Neuronal stem cell (in vitro differentiated cells): ENCODE measurements around the gene NAT16.

ENCODE experiments used
- DNase-seq: peaks from one replicate; pipeline ENCODE4 v3.0.0-alpha.2; 2013; ENCODE audit warnings: low spot score
- H2AFZ ChIP-seq: one replicate; pipeline ENCODE4 v1.6.1; 2013; ENCODE audit warnings: mild to moderate bottlenecking, low read length, inconsistent platforms
- H2AK5ac ChIP-seq: 2 replicates; pipeline ENCODE4 v1.6.1; 2013; ENCODE audit warnings: low read depth, mild to moderate bottlenecking, inconsistent platforms, low read length, moderate library complexity, mixed read lengths
- H2BK120ac ChIP-seq: 2 replicates; pipeline ENCODE4 v1.6.1; 2013; ENCODE audit warnings: low read depth, mild to moderate bottlenecking, inconsistent platforms, low read length, moderate library complexity, mixed read lengths
- H2BK12ac ChIP-seq: one replicate; pipeline ENCODE4 v1.6.1; 2013; ENCODE audit warnings: low read length, inconsistent platforms
- H2BK15ac ChIP-seq: 2 replicates; pipeline ENCODE4 v1.6.1; 2013; ENCODE audit warnings: mild to moderate bottlenecking, low read length, inconsistent platforms, mixed read lengths
- H2BK5ac ChIP-seq: one replicate; pipeline ENCODE4 v1.6.1; 2013; ENCODE audit warnings: inconsistent platforms, mild to moderate bottlenecking, low read length, moderate library complexity
- H3K14ac ChIP-seq: one replicate; pipeline ENCODE4 v1.6.1; 2013; ENCODE audit warnings: low read length, inconsistent platforms
- H3K18ac ChIP-seq: 2 replicates; pipeline ENCODE4 v1.6.1; 2013; ENCODE audit warnings: low read length, inconsistent platforms
- H3K23ac ChIP-seq: 2 replicates; pipeline ENCODE4 v1.6.1; 2013; ENCODE audit warnings: low read depth, mild to moderate bottlenecking, mixed read lengths, low read length, inconsistent platforms; ENCODE audit not compliant: poor library complexity
- H3K27ac ChIP-seq: replicated peaks from 3 replicates; pipeline ENCODE4 v1.5.1; 2013; ENCODE audit warnings: low read length, inconsistent platforms
- H3K27me3 ChIP-seq, 3 experiments: 2 replicates each; pipeline ENCODE4 v1.6.1; 2013; ENCODE audit warnings: low read length in 3 of 3, mild to moderate bottlenecking in 2 of 3, inconsistent platforms in 1 of 3, low read depth in 1 of 3, mixed read lengths in 1 of 3, moderate library complexity in 1 of 3; ENCODE audit not compliant: control insufficient read depth in 3 of 3, insufficient read depth in 3 of 3
- H3K36me3 ChIP-seq, 2 donors: replicated peaks in 1 of 2; 2 replicates each; pipeline ENCODE4 v1.6.1; 2013; ENCODE audit warnings: low read length in 2 of 2; ENCODE audit not compliant: control insufficient read depth in 2 of 2, insufficient read depth in 2 of 2
- H3K4ac ChIP-seq: 2 replicates; pipeline ENCODE4 v1.6.1; 2013; ENCODE audit warnings: inconsistent platforms, mild to moderate bottlenecking, low read length, moderate library complexity
- H3K4me1 ChIP-seq, 2 donors: 1 replicate in 1 of 2; 2 replicates in 1 of 2; pipeline ENCODE4 v1.6.1; 2013; ENCODE audit warnings: low read length in 2 of 2, low read depth in 1 of 2; ENCODE audit not compliant: control insufficient read depth in 2 of 2, insufficient read depth in 1 of 2
- H3K4me2 ChIP-seq: one replicate; pipeline ENCODE4 v1.6.1; 2013; ENCODE audit warnings: mild to moderate bottlenecking, low read length, inconsistent platforms; ENCODE audit not compliant: insufficient read depth, poor library complexity, severe bottlenecking
- H3K4me3 ChIP-seq, 2 donors: 2 replicates each; pipeline ENCODE4 v1.5.1; 2013; ENCODE audit warnings: low read length in 2 of 2, mild to moderate bottlenecking in 2 of 2, inconsistent platforms in 1 of 2, moderate library complexity in 1 of 2
- H3K79me1 ChIP-seq: one replicate; pipeline ENCODE4 v1.6.1; 2013; ENCODE audit warnings: low read depth, mild to moderate bottlenecking, inconsistent platforms, low read length, moderate library complexity
- H3K9ac ChIP-seq: one replicate; pipeline ENCODE4 v1.6.1; 2013; ENCODE audit warnings: mild to moderate bottlenecking, low read depth, low read length, inconsistent platforms; ENCODE audit not compliant: poor library complexity
- H3K9me3 ChIP-seq, 2 donors: replicated peaks in 1 of 2; 2 replicates each; pipeline versions ENCODE3 to v1.6.1; 2013; ENCODE audit warnings: low read length in 2 of 2, mild to moderate bottlenecking in 2 of 2, inconsistent platforms in 1 of 2, low read depth in 1 of 2, mixed read lengths in 1 of 2, moderate library complexity in 1 of 2; ENCODE audit not compliant: control insufficient read depth in 2 of 2, insufficient read depth in 1 of 2
- H4K8ac ChIP-seq: one replicate; pipeline ENCODE4 v1.6.1; 2013; ENCODE audit warnings: low read depth, mild to moderate bottlenecking, inconsistent platforms, low read length, moderate library complexity
- H4K91ac ChIP-seq: one replicate; pipeline ENCODE4 v1.6.1; 2013; ENCODE audit warnings: low read length, low read depth, mild to moderate bottlenecking, inconsistent platforms; ENCODE audit not compliant: poor library complexity
- WGBS, 2 donors: extraction: QIAGEN DNeasy Blood & Tissue Kit; methylation state at CpG; one replicate each; pipeline ENCODE4 v1.1.7; 2013; ENCODE audit warnings: missing lambda C conversion rate in 2 of 2, mixed read lengths in 1 of 2; ENCODE audit not compliant: insufficient read length in 2 of 2, insufficient replicate concordance in 1 of 2; ENCODE audit errors: extremely low coverage in 2 of 2; 5-methylcytosine and 5-hydroxymethylcytosine counted together

NAT16 gene

DNA sequence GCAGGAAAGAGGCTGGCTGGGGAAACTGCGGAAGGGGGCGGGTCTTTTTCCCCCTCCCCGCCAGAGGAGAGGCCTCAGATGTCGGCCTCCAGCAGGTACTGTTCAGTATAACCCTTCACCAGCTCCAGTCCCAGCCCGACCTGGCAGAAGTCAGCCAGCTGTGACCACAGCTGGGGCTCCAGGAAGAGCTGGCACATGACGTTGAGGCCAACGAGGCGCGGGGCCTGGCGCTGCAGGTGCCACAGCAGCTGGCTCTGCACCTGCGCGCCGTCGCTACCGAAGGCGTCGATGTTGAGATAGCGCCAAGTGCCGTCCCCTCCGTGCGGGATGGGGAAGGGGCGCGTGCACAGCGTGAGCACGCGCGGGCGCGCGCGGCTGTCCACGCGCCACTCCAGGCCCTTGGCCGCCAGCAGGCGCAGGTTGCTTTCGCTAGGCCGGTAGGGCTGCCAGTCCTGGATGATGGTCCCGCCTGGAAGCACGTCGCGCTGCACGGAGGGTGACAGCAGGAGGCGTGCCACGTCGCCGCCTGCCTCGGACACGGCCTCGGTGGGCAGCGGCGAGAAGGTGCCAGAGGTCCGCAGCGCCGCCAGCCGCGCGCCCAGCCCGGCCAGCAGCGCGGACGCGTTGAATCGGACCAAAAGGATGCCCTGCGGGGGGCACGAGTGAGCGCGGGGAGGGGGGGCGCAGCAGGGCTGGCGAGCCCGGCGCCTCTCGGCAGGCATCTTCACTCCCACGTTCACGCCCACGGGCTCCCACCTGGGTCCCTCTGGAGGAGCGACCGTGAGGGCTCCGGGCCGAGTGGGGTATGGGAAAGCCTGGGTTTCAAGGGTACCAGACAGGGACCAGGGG lies 7.9 kb downstream of the NAT16 start:
- Histone ChIP-seq H3K4me3 (peak overlapping the region in 1 of 2 donors; percentile 50), H4K91ac (no peak overlapping the region), H3K4ac (peak overlapping the region; percentile 71), H3K4me2 (peak overlapping the region; percentile 60), H2AK5ac (peak overlapping the region; percentile 76), H3K9ac (peak overlapping the region; percentile 80), H2AFZ (peak overlapping the region; percentile 26), H3K9me3 (peaks cover 0 to 3% of the 10 kb centered on the region in 2 donors), H3K4me1 (peaks cover 48 to 57% of the 10 kb centered on the region in 2 donors), H2BK5ac (peak overlapping the region; percentile 70), H3K27me3 (peaks cover 60 to 95% (median 84%) of the 10 kb centered on the region in 3 experiments), H2BK120ac (peak overlapping the region; percentile 83), H2BK15ac (peak overlapping the region; percentile 82), H3K18ac (peak overlapping the region; percentile 95), H3K79me1 (no peaks in the 10 kb centered on the region), H4K8ac (no peak overlapping the region), H3K27ac (no peak overlapping the region), H3K23ac (peak overlapping the region; percentile 96), H3K14ac (peak overlapping the region; percentile 63), H3K36me3 (no peaks in the 10 kb centered on the region), H2BK12ac (peak overlapping the region; percentile 75)
- WGBS, 2 donors = no CpG with 5 or more reads among the region's 79 CpGs
- DNase-seq = no peak

DNA sequence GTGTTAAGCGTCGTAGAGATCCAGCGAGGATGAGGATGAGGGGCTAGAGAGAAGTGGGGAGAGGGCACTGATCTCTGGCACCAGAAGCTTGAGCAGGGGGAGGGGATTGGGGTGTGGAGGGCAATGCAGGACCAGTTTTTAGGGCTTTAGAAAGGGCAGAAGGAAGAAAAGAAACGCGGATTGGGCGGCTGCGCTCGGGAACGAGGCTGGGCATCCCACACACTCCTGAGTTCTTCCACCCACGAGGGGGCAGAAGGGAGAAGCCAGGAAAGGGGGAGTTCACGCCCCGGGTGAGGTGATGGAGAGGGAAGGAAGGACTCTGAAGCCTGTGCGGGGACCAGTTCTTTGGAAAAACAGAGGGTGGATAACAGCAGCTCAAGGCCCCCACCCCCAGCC lies 8.7 kb downstream of the NAT16 start:
- WGBS, 2 donors = no CpG with 5 or more reads among the region's 13 CpGs
- H3K4me1 ChIP-seq = peaks cover 52 to 62% of the 10 kb centered on the region in 2 donors

DNA sequence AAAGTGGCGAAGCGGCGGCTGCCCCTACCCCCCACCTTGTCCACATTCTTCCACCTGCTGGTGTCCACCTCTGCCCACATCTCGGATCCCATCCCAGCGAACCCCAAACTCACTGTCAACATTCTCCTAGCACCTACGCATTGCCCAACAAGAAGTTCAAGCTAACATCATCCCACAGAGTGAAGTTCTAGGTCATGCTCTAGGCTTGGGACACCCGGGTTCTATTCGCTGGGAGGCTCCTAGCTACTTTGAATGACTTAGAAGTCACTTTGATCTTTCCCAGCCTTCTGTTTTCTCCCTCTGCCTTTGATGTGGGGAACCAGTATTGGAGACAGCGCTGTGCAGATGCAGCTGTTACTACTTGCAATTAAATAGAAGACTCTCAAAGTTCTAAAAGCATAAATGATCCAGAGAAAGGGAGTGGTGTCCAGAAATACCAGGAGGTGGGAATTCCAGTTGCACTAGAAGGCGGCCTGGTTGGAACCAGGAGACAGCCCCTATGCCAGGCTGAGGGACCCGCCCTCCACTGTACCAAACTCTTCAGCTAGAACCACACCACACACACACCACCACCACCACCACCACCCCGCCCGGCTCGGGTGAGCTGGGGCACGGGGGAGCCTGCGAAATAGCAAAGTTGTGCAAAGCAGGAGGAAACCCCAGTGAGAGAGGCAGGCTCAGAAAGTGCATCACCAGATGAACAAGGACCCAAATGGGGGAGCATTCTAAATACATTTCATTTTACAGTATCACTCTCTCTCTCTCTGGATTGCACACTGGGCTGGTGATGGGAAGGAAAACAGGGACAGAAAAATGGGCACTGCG lies 9.3 kb downstream of the NAT16 start:
- no peak for DNase-seq
- no CpG with 5 or more reads among the region's 17 CpGs for WGBS, 2 donors
- H2BK15ac ChIP-seq = no peak overlapping the region
- peak overlapping the region; percentile 9 for H3K23ac ChIP-seq
- H3K4me1 ChIP-seq = peaks cover 53 to 66% of the 10 kb centered on the region in 2 donors
- peaks cover 63 to 97% (median 74%) of the 10 kb centered on the region in 3 experiments for H3K27me3 ChIP-seq
- no peak overlapping the region for H2BK5ac ChIP-seq
- H3K9me3 ChIP-seq = peaks cover 0 to 3% of the 10 kb centered on the region in 2 donors
- no peak overlapping the region for H2AK5ac ChIP-seq
- peak overlapping the region; percentile 2 for H3K18ac ChIP-seq
- H2AFZ ChIP-seq = no peak overlapping the region
- no peak overlapping the region for H2BK120ac ChIP-seq
- no peak overlapping the region for H3K4me3 ChIP-seq
- H4K8ac ChIP-seq = no peak overlapping the region
- H3K4ac ChIP-seq = no peak overlapping the region
- no peak overlapping the region for H3K4me2 ChIP-seq
- H3K79me1 ChIP-seq = no peaks in the 10 kb centered on the region
- H4K91ac ChIP-seq = no peak overlapping the region
- H3K36me3 ChIP-seq = no peaks in the 10 kb centered on the region
- H2BK12ac ChIP-seq = no peak overlapping the region
- H3K27ac ChIP-seq = no peak overlapping the region
- H3K9ac ChIP-seq = no peak overlapping the region
- H3K14ac ChIP-seq = no peak overlapping the region

More for the DNA sequence above, 8.7 kb downstream of the NAT16 start:
- no peak overlapping the region for H2BK15ac ChIP-seq
- no peaks in the 10 kb centered on the region for H3K79me1 ChIP-seq
- no peak overlapping the region for H2BK12ac ChIP-seq
- H4K8ac ChIP-seq = no peak overlapping the region
- peak overlapping the region; percentile 76 for H2AK5ac ChIP-seq
- peaks cover 0 to 3% of the 10 kb centered on the region in 2 donors for H3K9me3 ChIP-seq
- peak overlapping the region; percentile 78 for H3K18ac ChIP-seq
- DNase-seq = no peak
- no peak overlapping the region for H2BK120ac ChIP-seq
- H3K4ac ChIP-seq = no peak overlapping the region
- no peaks in the 10 kb centered on the region for H3K36me3 ChIP-seq
- H3K4me2 ChIP-seq = no peak overlapping the region
- peaks cover 63 to 95% (median 77%) of the 10 kb centered on the region in 3 experiments for H3K27me3 ChIP-seq
- no peak overlapping the region for H3K9ac ChIP-seq
- peak overlapping the region; percentile 9 for H3K23ac ChIP-seq
- no peak overlapping the region for H3K27ac ChIP-seq
- peak overlapping the region; percentile 70 for H2BK5ac ChIP-seq
- no peak overlapping the region for H2AFZ ChIP-seq
- H4K91ac ChIP-seq = no peak overlapping the region
- H3K4me3 ChIP-seq = no peak overlapping the region
- H3K14ac ChIP-seq = no peak overlapping the region
